GM12892 (cell line): Measurements from ENCODE around the gene ADGRL3.

ENCODE experiments used
- DNase-seq: peaks from one replicate; pipeline ENCODE4 v3.0.0; 2011; ENCODE audit not compliant: insufficient read length
- FAIRE-seq: peaks from 2 replicates; lab custom pipeline; 2011; peaks lifted over from hg19 to GRCh38; lab: Jason Lieb, UNC
- POLR2A ChIP-seq: IDR thresholded peaks from 2 replicates; pipeline ENCODE4 v1.6.1; 2011; ENCODE audit warnings: low read depth, low read length, control low read depth
- POLR2AphosphoS5 ChIP-seq: IDR thresholded peaks from 2 replicates; pipeline ENCODE4 v1.6.1; 2011; ENCODE audit warnings: low read depth, low read length, control low read depth
- TAF1 ChIP-seq: IDR thresholded peaks from 2 replicates; pipeline ENCODE4 v1.6.1; 2011; ENCODE audit warnings: low read depth, mild to moderate bottlenecking, control low read depth, low read length, borderline replicate concordance

Gene ADGRL3

DNA sequence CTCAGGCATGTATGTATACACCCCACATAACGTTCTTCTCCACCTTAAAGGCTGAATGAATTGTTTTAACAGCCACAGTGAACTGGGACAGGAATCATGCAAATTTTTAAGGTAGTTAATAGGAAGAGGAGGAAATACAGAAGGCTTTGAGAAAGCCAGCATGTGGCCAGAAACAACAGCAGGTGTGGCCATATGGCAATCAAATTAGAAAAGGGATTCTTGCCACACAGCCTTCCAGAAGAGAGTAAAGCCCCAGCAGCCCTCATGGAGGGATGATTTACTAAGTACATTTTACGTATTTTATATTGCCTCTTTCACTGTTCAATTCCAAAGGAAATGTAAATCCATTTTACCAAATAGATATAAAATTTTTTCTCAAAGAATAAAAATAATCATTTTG is 792.2 kb downstream of the ADGRL3 start:
- DNase-seq (no peak), FAIRE-seq (no peak)
- TF ChIP-seq TAF1 (no peak), POLR2AphosphoS5 (no peak), POLR2A (no peak)

DNA sequence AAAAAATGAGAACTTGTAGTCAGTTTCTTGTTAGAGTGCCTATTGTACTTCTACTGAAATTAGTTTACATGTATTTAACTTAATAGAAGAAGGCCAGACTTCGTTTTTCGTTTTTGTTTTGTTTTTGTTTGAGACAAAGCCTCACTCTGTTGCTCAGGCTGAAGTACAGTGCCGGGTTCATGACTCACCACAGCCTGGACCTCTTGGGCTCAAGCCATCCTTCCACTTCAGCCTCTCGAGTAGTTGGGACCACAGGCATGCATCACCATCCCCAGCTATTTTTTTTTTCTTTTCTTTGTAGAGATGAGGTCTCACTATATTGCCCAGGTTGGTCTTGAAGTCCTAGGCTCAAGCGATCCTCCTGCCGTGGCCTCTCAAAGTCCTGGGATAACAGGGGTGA is 793.9 kb downstream of the ADGRL3 start:
- DNase-seq (no peak), FAIRE-seq (no peak)
- TF ChIP-seq POLR2A, result no peak
- no peak for TF ChIP-seq TAF1
- TF ChIP-seq POLR2AphosphoS5, result no peak

DNA sequence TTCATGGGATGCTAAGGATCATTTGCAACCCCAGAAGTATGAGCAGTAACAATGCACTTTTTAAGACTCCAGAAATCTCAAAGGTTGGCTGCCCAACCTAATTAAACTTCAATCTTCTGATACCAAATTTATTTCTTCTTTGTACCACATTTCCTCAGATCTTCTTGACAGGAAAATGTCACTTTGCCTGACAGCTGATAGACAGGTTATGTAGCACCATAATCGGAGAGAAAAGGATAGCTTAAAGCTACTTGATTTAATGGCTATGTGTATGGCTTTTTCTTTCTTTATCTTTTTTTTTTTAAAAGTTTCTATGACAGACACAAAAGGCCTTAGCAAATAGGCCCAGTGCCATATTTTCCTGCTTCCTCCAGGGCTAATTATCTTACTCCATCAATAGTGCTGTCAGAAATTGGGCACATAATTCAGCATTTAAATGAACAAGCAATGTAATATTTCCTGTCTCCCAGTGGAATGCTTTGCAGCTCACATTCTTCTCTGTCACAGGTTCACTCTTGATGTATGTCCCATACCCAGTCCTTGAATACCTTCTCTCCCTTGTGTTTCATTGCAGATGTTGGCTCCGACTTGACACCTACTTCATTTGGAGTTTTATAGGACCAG is 795.7 kb downstream of the ADGRL3 start:
- TF ChIP-seq POLR2AphosphoS5 (no peak), TAF1 (no peak), POLR2A (no peak)
- DNase-seq (no peak), FAIRE-seq (no peak)

DNA sequence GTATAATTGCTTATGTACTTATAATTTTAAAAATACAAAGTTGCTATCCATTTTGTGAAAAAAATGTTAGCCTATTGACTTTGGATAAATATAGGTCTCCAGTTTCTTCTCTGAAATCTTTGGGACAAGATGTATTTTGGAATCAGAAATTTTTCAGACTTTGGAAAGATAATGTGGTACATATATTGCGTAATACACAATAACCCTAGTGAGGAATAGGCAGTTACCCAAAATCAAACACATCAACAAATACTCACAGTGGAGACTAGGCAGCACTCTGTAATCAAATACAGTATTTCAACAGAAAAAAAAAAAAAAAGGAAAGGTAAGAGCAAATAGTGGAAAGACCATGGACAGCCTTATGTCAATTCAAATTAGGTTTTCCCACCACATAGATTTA is 796.8 kb downstream of the ADGRL3 start:
- no peak for DNase-seq
- no peak for TF ChIP-seq TAF1
- no peak for TF ChIP-seq POLR2AphosphoS5
- TF ChIP-seq POLR2A, result no peak
- FAIRE-seq, result no peak

DNA sequence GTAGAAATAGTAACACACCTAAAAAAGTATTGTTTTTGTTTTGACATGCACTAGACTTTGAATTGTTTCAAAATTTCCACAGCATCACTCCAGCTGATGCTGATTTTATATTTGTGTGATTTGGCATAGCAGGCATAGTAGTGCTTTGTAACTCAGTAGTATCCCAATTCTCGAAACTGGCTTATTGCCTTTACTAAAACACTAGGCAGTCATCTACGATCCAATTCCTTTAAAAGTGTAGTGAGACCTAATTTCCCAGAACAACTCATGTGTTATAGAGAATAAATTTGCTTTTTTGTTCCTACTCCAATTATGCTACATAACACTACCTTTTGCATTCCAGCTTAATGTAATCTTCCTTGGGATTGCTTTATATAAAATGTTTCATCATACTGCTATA is 797.7 kb downstream of the ADGRL3 start:
- FAIRE-seq, result no peak
- TF ChIP-seq TAF1, result no peak
- TF ChIP-seq POLR2A, result no peak
- no peak for TF ChIP-seq POLR2AphosphoS5
- no peak for DNase-seq

DNA sequence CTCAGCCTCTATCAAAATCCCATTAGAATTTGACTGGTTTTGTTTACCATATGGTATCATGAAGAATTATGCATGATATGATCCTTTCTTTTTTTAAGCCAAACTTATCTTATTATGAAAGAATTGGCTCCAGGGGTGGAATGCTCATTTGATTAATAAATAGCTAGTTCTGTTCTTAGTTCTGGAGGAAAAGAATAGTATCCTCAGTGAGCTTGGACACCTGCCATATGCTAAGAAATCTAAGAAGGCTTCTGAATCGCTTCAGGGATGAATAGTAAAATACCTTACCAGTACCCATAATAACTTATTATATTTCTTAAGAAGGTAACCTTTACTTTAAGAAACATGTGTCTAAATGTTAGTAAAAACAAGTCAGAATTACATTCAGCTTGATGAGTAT is 803.6 kb downstream of the ADGRL3 start:
- DNase-seq, result no peak
- TF ChIP-seq POLR2A (no peak), TAF1 (no peak), POLR2AphosphoS5 (no peak)
- FAIRE-seq, result no peak

DNA sequence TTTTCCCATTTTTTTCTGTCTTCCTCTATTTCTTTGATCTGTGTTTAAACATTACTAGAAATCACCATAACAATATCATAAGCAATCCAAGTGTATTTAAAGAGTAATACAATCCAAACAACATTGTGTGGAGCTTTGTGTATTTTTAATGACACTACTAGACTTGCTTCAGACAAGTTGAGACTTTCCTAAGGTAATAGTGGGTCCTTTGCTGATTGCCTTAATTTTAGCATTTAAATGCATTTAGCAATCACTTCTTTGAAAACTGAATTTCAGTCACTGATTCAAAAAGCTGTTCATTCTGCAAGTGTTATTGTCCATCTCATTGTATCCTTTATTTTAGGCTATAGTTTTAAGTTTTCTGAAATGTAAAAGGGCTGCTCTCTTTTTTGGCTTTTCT is 804.8 kb downstream of the ADGRL3 start:
- no peak for DNase-seq

DNA sequence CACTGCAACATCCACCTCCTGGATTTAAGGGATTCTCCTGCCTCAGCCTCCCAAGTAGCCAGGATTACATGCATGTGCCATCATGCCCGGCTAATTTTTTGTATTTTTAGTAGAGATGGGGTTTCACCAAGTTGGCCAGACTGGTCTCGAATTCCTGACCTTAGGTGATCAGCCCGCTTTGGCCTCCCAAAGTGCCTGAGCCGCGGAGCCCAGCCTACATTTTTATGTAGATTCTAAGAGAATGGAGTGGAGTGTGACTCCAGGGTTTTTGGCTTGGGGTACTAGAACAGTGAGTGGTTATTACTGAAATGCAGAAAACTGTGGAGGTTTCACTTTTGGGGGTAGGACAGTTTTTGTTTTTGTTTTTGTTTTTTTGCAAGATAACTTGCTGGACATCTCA is 806.0 kb downstream of the ADGRL3 start:
- TF ChIP-seq POLR2A, result no peak
- no peak for TF ChIP-seq TAF1
- no peak for TF ChIP-seq POLR2AphosphoS5
- no peak for FAIRE-seq

More for the DNA sequence above, 804.8 kb downstream of the ADGRL3 start:
- no peak for TF ChIP-seq POLR2A
- no peak for TF ChIP-seq POLR2AphosphoS5
- TF ChIP-seq TAF1, result no peak
- no peak for FAIRE-seq

DNA sequence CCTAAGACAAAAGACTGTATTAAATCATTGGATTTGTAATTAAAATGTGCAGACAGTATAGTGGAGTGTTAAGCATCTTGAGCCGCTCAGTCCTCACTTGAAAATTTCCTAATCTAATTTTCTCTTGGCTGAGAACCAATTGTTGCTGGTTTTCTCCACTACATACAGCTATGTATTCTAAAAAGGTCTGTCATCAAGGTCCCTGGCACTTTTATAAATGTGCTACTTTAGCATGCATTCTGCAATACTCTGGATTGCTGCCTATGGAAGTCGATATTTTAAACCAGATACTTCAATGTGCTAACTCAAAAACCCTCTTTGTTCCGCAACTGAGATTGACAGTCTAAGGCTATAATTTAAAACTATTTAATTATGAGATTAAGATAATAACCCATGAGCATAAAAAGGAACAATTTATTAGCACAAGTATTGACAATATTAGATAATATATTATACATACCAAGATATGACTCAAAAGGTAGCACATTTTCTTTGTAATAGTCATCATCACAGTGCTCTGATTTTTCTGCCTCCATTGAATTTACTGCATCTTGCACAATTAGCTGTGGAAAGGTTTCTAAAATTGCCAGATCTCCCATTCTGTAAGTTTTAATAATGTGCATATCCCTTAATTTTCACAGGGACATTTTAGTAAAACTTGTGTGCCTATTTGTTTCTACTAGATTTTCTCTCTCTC is 815.1 kb downstream of the ADGRL3 start:
- no peak for TF ChIP-seq TAF1
- TF ChIP-seq POLR2A, result no peak
- no peak for TF ChIP-seq POLR2AphosphoS5
- FAIRE-seq (no peak), DNase-seq (no peak)

More for the DNA sequence above, 806.0 kb downstream of the ADGRL3 start:
- DNase-seq, result no peak

DNA sequence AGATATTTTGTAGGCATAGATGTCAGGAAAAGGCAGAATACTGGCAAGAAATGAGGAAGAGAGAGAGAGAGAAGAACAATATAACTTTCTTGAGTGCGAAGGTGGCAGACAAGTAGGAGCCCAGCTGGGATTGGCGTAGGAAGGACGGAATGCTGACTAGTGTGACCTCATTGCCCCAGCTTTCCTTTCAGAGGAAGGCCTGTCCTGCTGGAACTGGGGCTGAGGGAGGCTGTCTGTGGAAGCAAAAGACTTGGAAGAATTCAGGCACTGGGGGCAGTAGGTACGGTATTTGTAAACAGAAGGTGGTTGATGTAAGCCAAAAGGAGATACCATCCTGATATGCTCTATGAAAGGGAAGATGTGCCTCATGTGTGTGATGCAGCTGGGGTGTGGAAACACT is 818.4 kb downstream of the ADGRL3 start:
- FAIRE-seq, result no peak
- TF ChIP-seq POLR2A (no peak), POLR2AphosphoS5 (no peak), TAF1 (no peak)
- no peak for DNase-seq

DNA sequence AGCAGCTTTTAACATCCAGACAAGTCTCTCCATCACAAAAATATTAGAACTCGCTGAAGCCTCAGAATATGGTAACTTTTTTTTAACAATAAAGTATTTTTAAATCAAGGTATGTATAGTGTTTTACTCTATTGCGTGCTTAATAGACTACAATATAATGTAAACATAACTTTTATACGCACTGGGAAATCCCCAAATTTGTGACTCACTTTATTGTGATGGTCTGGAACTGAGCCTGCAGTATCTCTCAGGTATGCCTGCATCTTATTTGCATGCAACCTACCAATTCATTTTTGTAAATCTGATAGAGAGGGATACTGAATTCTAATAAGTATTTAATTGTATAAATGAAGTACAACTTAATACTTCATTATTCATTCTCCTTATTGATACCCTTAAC is 823.5 kb downstream of the ADGRL3 start:
- FAIRE-seq (no peak), DNase-seq (no peak)
- no peak for TF ChIP-seq POLR2AphosphoS5
- TF ChIP-seq TAF1, result no peak
- no peak for TF ChIP-seq POLR2A

DNA sequence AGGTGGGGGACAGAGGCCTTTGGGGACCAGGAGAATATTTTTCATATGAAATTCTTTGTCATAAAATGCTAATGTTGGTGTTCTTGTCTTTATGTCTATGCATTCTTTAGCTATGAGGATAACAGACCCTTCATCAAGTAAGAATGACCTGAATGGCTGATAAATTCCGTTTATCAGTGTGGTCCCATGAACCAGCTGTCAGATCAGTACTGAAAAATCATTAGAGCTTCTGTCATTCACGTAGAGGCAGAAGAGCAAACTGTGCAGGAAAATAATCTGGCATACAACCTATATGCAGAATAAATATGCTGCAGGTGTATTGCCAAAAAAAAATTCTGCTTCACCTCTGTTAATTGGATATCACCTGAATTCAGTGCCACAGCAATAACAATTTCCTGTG is 828.6 kb downstream of the ADGRL3 start:
- no peak for DNase-seq
- TF ChIP-seq POLR2AphosphoS5 (no peak), TAF1 (no peak), POLR2A (no peak)
- no peak for FAIRE-seq
